ENCODE data around the gene KCNK6. TPM values are rescaled to one million over a fixed set of nuclear protein-coding genes. Genes with fewer than 3 reads are reported as not detected.

Gene KCNK6
- total and polyA plus RNA-seq, 2 of the 8 experiments (the other 6 are each of a cell fraction or from before 2014, with no cell fraction given) = 10.6 to 13.3 TPM

DNA sequence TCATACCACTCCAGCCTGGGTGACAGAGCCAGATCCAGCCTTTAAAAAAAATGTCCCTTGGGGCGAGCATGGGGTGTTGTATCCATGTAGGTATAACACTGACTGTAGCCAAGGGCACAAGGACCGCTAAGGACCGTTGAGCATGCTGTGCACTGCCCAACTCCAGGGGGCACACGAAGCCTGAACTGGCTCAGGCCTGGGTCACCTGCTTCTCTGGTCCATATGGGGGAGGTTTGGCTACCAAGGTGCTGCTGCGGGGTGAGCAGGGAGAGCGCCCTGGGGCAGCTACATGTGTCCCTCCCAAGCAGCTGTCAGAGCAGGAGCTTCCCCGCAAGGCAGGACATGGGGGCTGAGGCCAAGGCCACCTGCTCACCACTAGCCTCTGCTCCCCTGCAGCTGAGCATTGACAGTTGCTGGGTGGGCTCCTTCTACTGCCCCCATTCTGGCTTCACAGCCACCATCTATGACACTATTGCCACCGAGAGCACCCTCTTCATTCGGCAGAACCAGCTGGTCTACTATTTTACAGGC lies 32.3 kb downstream of the KCNK6 start:
- Histone ChIP-seq H4K20me1 (replicated peaks in 1 of 2; ENCODE audit: control insufficient read depth in 1 of 2, insufficient read depth in 2 of 2, low read length in 2 of 2) (no peaks in the 10 kb centered on the region), H3K4me3 (ENCODE audit: extremely low read depth in 1 of 4, insufficient read depth in 2 of 4, low read depth in 3 of 4, low read length in 4 of 4) (no peak overlapping the region), H3K4ac (replicated peaks; ENCODE audit: insufficient read length, low read depth, low read length) (peak overlapping the region; percentile 38), H3K18ac (ENCODE audit: extremely low read depth, low read length) (no peak overlapping the region), H2BK5ac (ENCODE audit: low read depth, low read length) (no peak overlapping the region), H3K4me2 (ENCODE audit: insufficient read depth in 1 of 2, low read depth in 2 of 2, low read length in 2 of 2) (no peak overlapping the region), H3K79me2 (ENCODE audit: control insufficient read depth in 1 of 2, insufficient read depth in 2 of 2, low read length in 2 of 2) (no peaks in the 10 kb centered on the region), H3K27ac (ENCODE audit: low read depth, low read length) (no peak overlapping the region), H2AFZ (ENCODE audit: low read length) (no peak overlapping the region), H2BK20ac (ENCODE audit: low read length) (no peak overlapping the region), H4K5ac (ENCODE audit: insufficient read length, low read depth, low read length) (no peak overlapping the region), H3K4me1 (replicated peaks in 1 of 4; ENCODE audit: control insufficient read depth in 3 of 4, insufficient read depth in 4 of 4, low read length in 3 of 4) (no peaks in the 10 kb centered on the region), H3K27me3 (replicated peaks in 1 of 4; ENCODE audit: control insufficient read depth in 3 of 4, extremely low read depth in 1 of 4, insufficient read depth in 3 of 4, low read length in 3 of 4) (no peaks in the 10 kb centered on the region; a peak in 1 of 7 replicates), H2BK120ac (replicated peaks; ENCODE audit: low read depth, low read length) (no peak overlapping the region), H3K23me2 (ENCODE audit: low read depth, low read length) (no peaks in the 10 kb centered on the region), H4K8ac (ENCODE audit: extremely low read depth, insufficient read depth, low read length) (no peak overlapping the region), H3K56ac (replicated peaks; ENCODE audit: insufficient read length, low read depth, low read length) (no peak overlapping the region), H4K91ac (replicated peaks; ENCODE audit: insufficient read length, low read length) (no peak overlapping the region), H3K14ac (ENCODE audit: insufficient read length) (no peak overlapping the region), H2BK12ac (ENCODE audit: low read depth, low read length) (0 out of 2 replicates have a peak overlapping the region, but pooled peaks have one; percentile 39), H2AK5ac (ENCODE audit: low read depth, low read length) (no peak overlapping the region), H3K23ac (ENCODE audit: insufficient read length) (no peak overlapping the region), H3K36me3 (ENCODE audit: control insufficient read depth in 2 of 4, insufficient read depth in 4 of 4, low read length in 3 of 4) (no peaks in the 10 kb centered on the region), H3K9ac (replicated peaks in 1 of 4; ENCODE audit: extremely low read depth in 1 of 4, low read depth in 3 of 4, low read length in 3 of 4) (no peak overlapping the region), H3K79me1 (ENCODE audit: low read depth, low read length) (no peaks in the 10 kb centered on the region), H2BK15ac (ENCODE audit: low read length) (no peak overlapping the region), H3K9me3 (ENCODE audit: insufficient read depth in 2 of 2, low read depth in 1 of 2, low read length in 1 of 2) (no peaks in the 10 kb centered on the region)
- CTCF ChIA-PET (ENCODE audit: partially characterized antibody) = interaction anchor here (0.7 to 3.8 kb wide), 7 partner anchors 9 to 209 kb away, joined by 3 to 15 read pairs (median 4); no protein-coding TSS in a partner anchor
- DNase-seq (ENCODE audit: low read depth in 1 of 2, low spot score in 2 of 2) = no peak
- POLR2A ChIA-PET (ENCODE audit: partially characterized antibody) = interaction anchor here (0.7 to 1.6 kb wide), 6 partner anchors 9 to 34 kb away, joined by 3 to 6 read pairs (median 4); no protein-coding TSS in a partner anchor
- FAIRE-seq = no peak
- WGBS, 2 experiments (ENCODE audit: extremely low coverage in 1 of 2, insufficient coverage in 1 of 2, insufficient read length in 1 of 2, insufficient replicate concordance in 2 of 2, low coverage in 1 of 2, low lambda C conversion rate in 2 of 2, missing lambda C conversion rate in 1 of 2) = 75% methylated on average over 9 of the region's 9 CpGs; no CpG with 5 or more reads in 1 of the 2 experiments
- TF ChIP-seq RFX5 (IDR thresholded peaks at IDR 0.05; ENCODE audit: borderline replicate concordance, low read depth, low read length) = no peak
- TF ChIP-seq FOSL1 (IDR thresholded peaks at IDR 0.05; ENCODE audit: insufficient read depth, low read depth, low read length) = no peak
- TF ChIP-seq EGR1 (IDR thresholded peaks at IDR 0.05; ENCODE audit: borderline replicate concordance, low read depth, low read length) = no peak
- TF ChIP-seq SIN3A (conservative IDR thresholded peaks at IDR 0.05 in 1 of 2, IDR thresholded peaks at IDR 0.05 in 1 of 2; ENCODE audit: low read depth in 1 of 2, low read length in 2 of 2) = no peak
- no peak for TF ChIP-seq NANOG (IDR thresholded peaks at IDR 0.05; ENCODE audit: insufficient read depth, low read depth, low read length, poor library complexity, severe bottlenecking)
- TF ChIP-seq ASH2L (IDR thresholded peaks at IDR 0.05; ENCODE audit: low read length) = no peak
- no peak for TF ChIP-seq GTF2F1 (IDR thresholded peaks at IDR 0.05; ENCODE audit: borderline replicate concordance, low read depth, low read length)
- no peak for TF ChIP-seq TEAD4 (IDR thresholded peaks at IDR 0.05; ENCODE audit: low read depth, low read length)
- no peak for TF ChIP-seq MAFK (IDR thresholded peaks at IDR 0.05; ENCODE audit: low read depth, low read length)
- no peak for TF ChIP-seq CHD2 (IDR thresholded peaks at IDR 0.05; ENCODE audit: low read length)
- TF ChIP-seq HDAC2 (IDR thresholded peaks at IDR 0.05; ENCODE audit: borderline replicate concordance in 1 of 2, low read depth in 2 of 2, low read length in 2 of 2) = no peak
- no peak for TF ChIP-seq EP300 (IDR thresholded peaks at IDR 0.05; ENCODE audit: borderline replicate concordance in 1 of 2, low read depth in 2 of 2, low read length in 2 of 2)
- no peak for TF ChIP-seq SRF (IDR thresholded peaks at IDR 0.05; ENCODE audit: low read depth, low read length)

Measured in H1 (cell line).